ENCODE measurements around the gene KLHDC8A.

GRCh38 chr1:205287767-205288559 lies 68.8 kb downstream of the KLHDC8A start:
- TF ChIP-seq, protein P1, sequence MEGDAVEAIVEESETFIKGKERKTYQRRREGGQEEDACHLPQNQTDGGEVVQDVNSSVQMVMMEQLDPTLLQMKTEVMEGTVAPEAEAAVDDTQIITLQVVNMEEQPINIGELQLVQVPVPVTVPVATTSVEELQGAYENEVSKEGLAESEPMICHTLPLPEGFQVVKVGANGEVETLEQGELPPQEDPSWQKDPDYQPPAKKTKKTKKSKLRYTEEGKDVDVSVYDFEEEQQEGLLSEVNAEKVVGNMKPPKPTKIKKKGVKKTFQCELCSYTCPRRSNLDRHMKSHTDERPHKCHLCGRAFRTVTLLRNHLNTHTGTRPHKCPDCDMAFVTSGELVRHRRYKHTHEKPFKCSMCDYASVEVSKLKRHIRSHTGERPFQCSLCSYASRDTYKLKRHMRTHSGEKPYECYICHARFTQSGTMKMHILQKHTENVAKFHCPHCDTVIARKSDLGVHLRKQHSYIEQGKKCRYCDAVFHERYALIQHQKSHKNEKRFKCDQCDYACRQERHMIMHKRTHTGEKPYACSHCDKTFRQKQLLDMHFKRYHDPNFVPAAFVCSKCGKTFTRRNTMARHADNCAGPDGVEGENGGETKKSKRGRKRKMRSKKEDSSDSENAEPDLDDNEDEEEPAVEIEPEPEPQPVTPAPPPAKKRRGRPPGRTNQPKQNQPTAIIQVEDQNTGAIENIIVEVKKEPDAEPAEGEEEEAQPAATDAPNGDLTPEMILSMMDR (conservative IDR thresholded peaks at IDR 0.05; ENCODE audit: low read depth, low read length): no peak
- no peak for TF ChIP-seq EZH2 (IDR thresholded peaks at IDR 0.05; ENCODE audit: borderline replicate concordance, low read depth, low read length, poor library complexity, severe bottlenecking)
